ENCODE data around the gene CITED2. TPM values are rescaled to one million over a fixed set of nuclear protein-coding genes. Genes with fewer than 3 reads are reported as not detected.

Gene CITED2
- total RNA-seq, 1 experiment from 2014 or later: 74.4 TPM

- no peak overlapping the region for H3K4me3 ChIP-seq
- H3K4me1 ChIP-seq (replicated peaks): no peaks in the 10 kb centered on the region
- no peak overlapping the region for H3K27ac ChIP-seq
- H3K27me3 ChIP-seq (replicated peaks): no peaks in the 10 kb centered on the region
- no peaks in the 10 kb centered on the region for H3K9me3 ChIP-seq (replicated peaks)
- H3K36me3 ChIP-seq: no peaks in the 10 kb centered on the region
- DNase-seq (ENCODE audit: low read depth in 1 of 2, low spot score in 2 of 2): no peak
Observed at GRCh38 chr6:139395891-139396301, 21.4 kb upstream of the CITED2 start.

DNA sequence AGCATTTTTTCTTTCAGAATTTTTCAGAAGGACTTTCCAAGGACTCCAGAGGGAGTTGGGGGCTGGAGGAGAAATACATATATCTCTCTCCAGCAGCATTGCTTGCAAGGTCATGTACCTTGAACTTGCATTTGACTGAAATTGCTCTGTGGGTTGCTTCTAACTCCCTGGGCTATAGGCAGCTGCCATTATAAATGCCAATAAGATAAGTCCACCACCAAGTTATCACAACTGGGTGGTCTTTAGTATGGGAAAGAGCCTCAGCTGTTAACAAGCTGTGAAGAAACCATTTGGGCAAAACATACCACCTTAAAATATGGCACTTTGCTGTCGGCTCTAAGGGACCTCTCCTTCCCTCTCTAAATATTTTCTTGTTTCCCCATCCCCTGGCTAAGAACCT, 20.9 kb upstream of the CITED2 start:
- no peak for DNase-seq (ENCODE audit: low read depth in 1 of 2, low spot score in 2 of 2)
- Histone ChIP-seq H3K27me3 (replicated peaks) (no peaks in the 10 kb centered on the region), H3K4me3 (no peak overlapping the region), H3K27ac (no peak overlapping the region), H3K9me3 (replicated peaks) (no peaks in the 10 kb centered on the region), H3K4me1 (replicated peaks) (no peaks in the 10 kb centered on the region), H3K36me3 (no peaks in the 10 kb centered on the region)

- DNase-seq (ENCODE audit: low read depth in 1 of 2, low spot score in 2 of 2): no peak
- Histone ChIP-seq H3K36me3 (no peaks in the 10 kb centered on the region), H3K27ac (no peak overlapping the region), H3K27me3 (replicated peaks) (no peaks in the 10 kb centered on the region), H3K9me3 (replicated peaks) (no peaks in the 10 kb centered on the region), H3K4me3 (no peak overlapping the region), H3K4me1 (replicated peaks) (no peaks in the 10 kb centered on the region)
Observed at GRCh38 chr6:139394027-139394649, 19.7 kb upstream of the CITED2 start.

GRCh38 chr6:139392794-139393193, 18.3 kb upstream of the CITED2 start:
- no peaks in the 10 kb centered on the region for H3K4me1 ChIP-seq (replicated peaks)
- no peak overlapping the region for H3K27ac ChIP-seq
- H3K4me3 ChIP-seq: no peak overlapping the region
- DNase-seq (ENCODE audit: low read depth in 1 of 2, low spot score in 2 of 2): no peak
- H3K9me3 ChIP-seq (replicated peaks): no peaks in the 10 kb centered on the region
- H3K27me3 ChIP-seq (replicated peaks): no peaks in the 10 kb centered on the region
- H3K36me3 ChIP-seq: no peaks in the 10 kb centered on the region

DNA sequence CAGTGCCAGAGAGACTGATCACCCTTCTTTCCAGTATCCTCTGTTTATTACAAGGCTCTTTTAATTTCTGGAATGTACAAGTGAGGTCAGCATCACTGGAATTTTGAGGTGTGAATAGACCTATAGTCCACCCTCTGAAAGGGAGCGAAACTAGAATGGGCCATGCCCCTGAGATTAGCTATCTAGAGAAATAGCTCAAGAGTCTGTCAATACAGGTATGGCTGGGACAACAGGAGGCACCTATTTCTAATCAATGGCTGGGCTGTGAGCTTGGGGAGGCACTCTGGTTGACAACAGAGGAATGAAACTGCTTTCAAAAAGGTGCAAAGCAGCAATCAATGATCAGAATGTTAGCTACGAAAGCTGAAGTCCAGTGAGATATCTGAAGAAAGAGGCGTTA, 17.3 kb upstream of the CITED2 start:
- H3K36me3 ChIP-seq: no peaks in the 10 kb centered on the region
- no peak for DNase-seq (ENCODE audit: low read depth in 1 of 2, low spot score in 2 of 2)
- no peak overlapping the region for H3K4me3 ChIP-seq
- no peak overlapping the region for H3K27ac ChIP-seq
- no peaks in the 10 kb centered on the region for H3K9me3 ChIP-seq (replicated peaks)
- H3K4me1 ChIP-seq (replicated peaks): no peaks in the 10 kb centered on the region
- no peaks in the 10 kb centered on the region for H3K27me3 ChIP-seq (replicated peaks)

DNA sequence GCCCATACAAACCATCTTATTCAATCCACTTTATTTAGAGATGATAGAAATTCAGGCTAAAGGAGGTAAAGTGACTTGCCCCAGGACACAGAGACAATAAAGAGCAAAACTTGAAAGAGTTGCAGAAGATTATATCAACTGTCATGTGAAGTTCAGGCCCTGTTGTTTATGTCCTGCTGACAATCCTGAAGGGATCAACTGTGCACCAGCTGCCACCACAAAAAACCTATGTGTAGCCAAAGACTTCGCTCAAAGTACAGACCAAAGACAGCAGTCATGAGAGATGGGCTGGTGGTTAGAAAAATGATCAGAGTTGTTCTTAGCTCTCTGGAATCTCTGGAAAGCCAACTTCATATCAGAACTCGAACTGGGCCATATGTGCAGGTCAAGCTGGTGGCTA, 16.0 kb upstream of the CITED2 start:
- DNase-seq (ENCODE audit: low read depth in 1 of 2, low spot score in 2 of 2): no peak
- no peaks in the 10 kb centered on the region for H3K27me3 ChIP-seq (replicated peaks)
- no peak overlapping the region for H3K27ac ChIP-seq
- H3K36me3 ChIP-seq: no peaks in the 10 kb centered on the region
- H3K4me1 ChIP-seq (replicated peaks): no peaks in the 10 kb centered on the region
- H3K4me3 ChIP-seq: no peak overlapping the region
- no peaks in the 10 kb centered on the region for H3K9me3 ChIP-seq (replicated peaks)

GRCh38 chr6:139388384-139388783, 13.9 kb upstream of the CITED2 start:
- H3K4me3 ChIP-seq: no peak overlapping the region
- no peaks in the 10 kb centered on the region for H3K27me3 ChIP-seq (replicated peaks)
- H3K36me3 ChIP-seq: no peaks in the 10 kb centered on the region
- DNase-seq (ENCODE audit: low read depth in 1 of 2, low spot score in 2 of 2): no peak
- H3K9me3 ChIP-seq (replicated peaks): no peaks in the 10 kb centered on the region
- no peaks in the 10 kb centered on the region for H3K4me1 ChIP-seq (replicated peaks)
- no peak overlapping the region for H3K27ac ChIP-seq

GRCh38 chr6:139386404-139386803, 12.0 kb upstream of the CITED2 start:
- H3K27ac ChIP-seq: no peak overlapping the region
- H3K4me1 ChIP-seq (replicated peaks): no peaks in the 10 kb centered on the region
- H3K27me3 ChIP-seq (replicated peaks): no peaks in the 10 kb centered on the region
- no peaks in the 10 kb centered on the region for H3K9me3 ChIP-seq (replicated peaks)
- no peak overlapping the region for H3K4me3 ChIP-seq
- DNase-seq (ENCODE audit: low read depth in 1 of 2, low spot score in 2 of 2): no peak
- H3K36me3 ChIP-seq: no peaks in the 10 kb centered on the region

DNA sequence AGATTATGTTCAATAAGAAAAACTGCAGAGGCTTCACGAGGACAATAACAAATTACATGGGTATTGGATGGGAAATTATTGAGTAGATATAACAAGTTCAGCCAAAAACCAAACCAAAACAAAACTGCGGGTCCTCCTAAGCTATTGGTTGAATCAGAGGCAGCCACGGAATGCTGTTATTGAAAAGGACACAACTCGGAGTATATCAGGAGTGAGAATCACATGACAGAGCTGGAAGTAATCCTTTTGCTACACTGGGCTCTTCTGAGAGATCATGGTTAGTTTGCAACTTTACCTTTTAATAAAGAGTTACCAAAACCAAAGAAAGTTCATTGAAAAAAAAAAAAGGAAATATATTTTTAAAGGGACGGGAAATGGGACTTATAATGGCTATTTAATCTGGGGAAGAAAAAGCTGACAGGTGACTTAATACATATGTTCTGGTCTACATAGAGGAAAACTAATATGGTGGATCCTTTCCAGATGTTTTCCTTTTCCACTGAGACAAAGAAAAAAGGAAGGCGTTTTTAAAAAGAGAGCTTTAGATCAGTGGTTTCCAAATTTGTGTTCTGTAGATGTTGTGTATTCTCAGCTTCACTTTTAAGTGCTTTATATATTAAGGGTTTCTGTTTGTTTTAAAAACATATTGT, 6.9 kb upstream of the CITED2 start:
- peaks cover 12% of the 10 kb centered on the region for H3K4me1 ChIP-seq (replicated peaks)
- DNase-seq (ENCODE audit: low read depth in 1 of 2, low spot score in 2 of 2): no peak
- no peak overlapping the region for H3K4me3 ChIP-seq
- no peaks in the 10 kb centered on the region for H3K9me3 ChIP-seq (replicated peaks)
- H3K27ac ChIP-seq: no peak overlapping the region
- no peaks in the 10 kb centered on the region for H3K27me3 ChIP-seq (replicated peaks)
- H3K36me3 ChIP-seq: no peaks in the 10 kb centered on the region

DNA sequence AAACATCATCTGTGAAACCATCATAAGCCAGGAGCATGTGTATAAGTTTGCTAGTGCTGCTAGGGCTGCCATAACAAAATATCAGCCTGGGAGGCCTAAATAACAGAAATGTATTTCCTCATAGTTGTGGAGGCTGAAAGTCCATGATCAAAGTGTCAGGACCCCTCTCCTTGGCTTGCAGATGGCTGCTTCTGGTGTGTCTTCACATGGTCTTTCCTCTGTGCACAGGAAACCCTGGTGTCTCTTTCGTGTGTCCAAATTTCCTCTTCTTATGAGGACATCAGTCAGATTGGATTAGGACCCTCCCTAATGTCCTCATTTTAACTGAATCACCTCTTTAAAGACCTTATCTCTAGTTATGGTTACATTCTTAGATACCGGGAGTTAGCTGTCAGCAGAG, 6.2 kb upstream of the CITED2 start:
- H3K36me3 ChIP-seq: no peaks in the 10 kb centered on the region
- H3K9me3 ChIP-seq (replicated peaks): no peaks in the 10 kb centered on the region
- H3K4me1 ChIP-seq (replicated peaks): peaks cover 18% of the 10 kb centered on the region
- no peak for DNase-seq (ENCODE audit: low read depth in 1 of 2, low spot score in 2 of 2)
- no peak overlapping the region for H3K4me3 ChIP-seq
- no peak overlapping the region for H3K27ac ChIP-seq
- H3K27me3 ChIP-seq (replicated peaks): no peaks in the 10 kb centered on the region

GRCh38 chr6:139380168-139380567, 5.7 kb upstream of the CITED2 start:
- H3K36me3 ChIP-seq: no peaks in the 10 kb centered on the region
- H3K4me1 ChIP-seq (replicated peaks): peaks cover 18% of the 10 kb centered on the region
- H3K4me3 ChIP-seq: no peak overlapping the region
- no peaks in the 10 kb centered on the region for H3K9me3 ChIP-seq (replicated peaks)
- no peaks in the 10 kb centered on the region for H3K27me3 ChIP-seq (replicated peaks)
- DNase-seq (ENCODE audit: low read depth in 1 of 2, low spot score in 2 of 2): no peak
- H3K27ac ChIP-seq: no peak overlapping the region

DNA sequence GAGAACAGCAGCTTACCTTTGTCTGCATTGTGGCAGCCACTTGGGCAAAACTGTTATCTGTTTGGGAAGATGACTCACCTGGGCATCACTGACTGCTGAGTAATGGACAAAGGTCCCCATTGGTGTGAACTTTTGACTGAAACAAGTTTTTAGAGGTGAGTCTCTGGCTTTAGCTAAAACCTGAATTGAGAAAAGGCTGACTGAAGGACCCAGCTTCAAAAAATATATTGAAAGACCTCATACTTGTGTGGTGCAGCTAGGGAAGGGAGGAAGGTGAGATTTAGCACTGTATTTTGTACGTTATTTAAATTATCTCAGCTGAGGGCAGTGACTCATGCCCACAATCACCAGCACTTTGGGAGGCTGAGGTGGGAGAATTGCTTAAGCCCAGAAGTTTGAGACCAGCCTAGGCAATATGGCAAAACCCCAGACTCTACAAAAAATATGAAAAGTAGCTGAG, 4.5 kb upstream of the CITED2 start:
- DNase-seq (ENCODE audit: low read depth in 1 of 2, low spot score in 2 of 2): no peak
- no peak overlapping the region for H3K27ac ChIP-seq
- no peak overlapping the region for H3K4me3 ChIP-seq
- peaks cover 18% of the 10 kb centered on the region for H3K4me1 ChIP-seq (replicated peaks)
- H3K27me3 ChIP-seq (replicated peaks): no peaks in the 10 kb centered on the region
- peaks cover 5% of the 10 kb centered on the region for H3K36me3 ChIP-seq
- no peaks in the 10 kb centered on the region for H3K9me3 ChIP-seq (replicated peaks)

- no peak for DNase-seq (ENCODE audit: low read depth in 1 of 2, low spot score in 2 of 2)
- peaks cover 18% of the 10 kb centered on the region for H3K4me1 ChIP-seq (replicated peaks)
- H3K36me3 ChIP-seq: peaks cover 12% of the 10 kb centered on the region
- H3K9me3 ChIP-seq (replicated peaks): no peaks in the 10 kb centered on the region
- H3K4me3 ChIP-seq: no peak overlapping the region
- H3K27ac ChIP-seq: no peak overlapping the region
- no peaks in the 10 kb centered on the region for H3K27me3 ChIP-seq (replicated peaks)
Observed at GRCh38 chr6:139378226-139378625, 3.8 kb upstream of the CITED2 start.

DNA sequence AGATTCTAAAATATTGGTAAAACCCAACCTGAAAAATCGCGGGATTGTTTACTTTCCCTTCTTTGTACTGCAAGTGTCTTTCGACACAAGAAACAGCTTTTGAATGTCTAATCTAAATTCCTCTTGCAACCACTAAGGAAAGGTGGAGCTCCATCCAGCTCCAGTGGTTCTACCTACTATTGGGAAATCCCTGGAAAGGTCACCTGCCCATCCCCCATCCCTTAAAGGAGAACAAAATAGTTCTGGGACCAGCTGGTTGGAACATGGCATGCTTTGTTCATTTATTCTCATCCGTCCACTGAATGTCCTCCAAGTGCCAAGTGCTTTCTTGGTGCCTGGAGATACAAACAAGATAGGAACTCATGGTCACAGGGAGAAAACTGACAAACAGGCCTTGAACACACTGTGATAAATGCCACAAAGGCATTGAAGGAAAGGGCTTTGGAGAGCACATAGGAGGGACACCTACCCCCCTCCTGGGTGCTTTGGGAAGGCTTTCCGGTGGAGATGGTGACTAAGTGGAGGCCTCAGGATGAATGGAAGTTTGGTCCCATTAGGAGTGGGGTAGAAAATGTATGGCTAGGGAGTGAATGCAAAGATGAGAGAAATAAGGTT, 2.3 kb upstream of the CITED2 start:
- H3K27me3 ChIP-seq (replicated peaks): no peaks in the 10 kb centered on the region
- H3K27ac ChIP-seq: no peak overlapping the region
- no peak overlapping the region for H3K4me3 ChIP-seq
- H3K36me3 ChIP-seq: peaks cover 25% of the 10 kb centered on the region
- no peaks in the 10 kb centered on the region for H3K9me3 ChIP-seq (replicated peaks)
- peaks cover 22% of the 10 kb centered on the region for H3K4me1 ChIP-seq (replicated peaks)
- DNase-seq (ENCODE audit: low read depth in 1 of 2, low spot score in 2 of 2): no peak
